Upper lobe of left lung (tissue), 6 donors: ENCODE measurements around the gene GMDS. TPM values are rescaled to one million over a fixed set of nuclear protein-coding genes. Genes with fewer than 3 reads are reported as not detected.
A peak's percentile ranks its signal among the peaks of the same experiment; 100 is the strongest.

Experiments
- ATAC-seq, 2 donors: fragments of 200-7000 bp; cut with Tn5 transposase; one replicate each; pipeline ENCODE4 v1.9.1; 2022; ENCODE audit warnings: mild to moderate bottlenecking in 2 of 2, moderate library complexity in 2 of 2; ENCODE audit not compliant: low FRiP score in 2 of 2
- DNase-seq, 2 donors: peaks; one replicate each; pipeline ENCODE4 v3.0.0-alpha.2; 2019 to 2020
- H3K27ac ChIP-seq, 4 donors: fragments of 200-600 bp; sonication (generic); one replicate each; pipeline ENCODE4 v1.5.1; 2016 to 2019
- H3K27me3 ChIP-seq, 4 donors: fragments of 200-600 bp; sonication (generic); one replicate each; pipeline ENCODE4 v1.5.1; 2017 to 2019
- H3K36me3 ChIP-seq, 4 donors: fragments of 200-600 bp; sonication (generic); one replicate each; pipeline ENCODE4 v1.5.1; 2016 to 2019
- H3K4me1 ChIP-seq, 4 donors: fragments of 200-600 bp; sonication (generic); one replicate each; pipeline ENCODE4 v1.5.1; 2018 to 2019
- H3K4me3 ChIP-seq, 4 donors: fragments of 200-600 bp; sonication (generic); one replicate each; pipeline ENCODE4 v1.5.1; 2017 to 2019; ENCODE audit warnings: mild to moderate bottlenecking in 2 of 4, moderate library complexity in 1 of 4
- H3K9me3 ChIP-seq, 4 donors: fragments of 200-600 bp; sonication (generic); one replicate each; pipeline ENCODE4 v1.5.1; 2018 to 2019
- CTCF ChIP-seq, 6 experiments: fragments of 450-650 bp in 4 of 6; fragments of 200-600 bp in 2 of 6; sonication (generic) in 2 of 6; IDR thresholded peaks; one replicate each; pipeline ENCODE4 v1.5.1; 2016 to 2019; ENCODE audit warnings: antibody characterized with exemption in 6 of 6
- EP300 ChIP-seq, 4 donors: sonication (generic); formaldehyde crosslinking; IDR thresholded peaks; one replicate each; pipeline ENCODE4 v1.5.1; 2017; ENCODE audit warnings: antibody characterized with exemption in 4 of 4, control low read depth in 2 of 4
- POLR2A ChIP-seq, 4 donors: fragments of 450-650 bp; IDR thresholded peaks; one replicate each; pipeline ENCODE4 v1.5.1; 2016 to 2017; ENCODE audit warnings: antibody characterized with exemption in 4 of 4, mild to moderate bottlenecking in 2 of 4
- POLR2AphosphoS5 ChIP-seq, 2 donors: sonication (generic); formaldehyde crosslinking; IDR thresholded peaks; one replicate each; pipeline ENCODE4 v1.5.1; 2017; ENCODE audit warnings: antibody characterized with exemption in 2 of 2
- WGBS, 2 donors: methylation state at CpG; one replicate each; pipeline ENCODE4 v1.1.5; 2017 to 2018; 5-methylcytosine and 5-hydroxymethylcytosine counted together
- total RNA-seq, 6 donors: library from RNA; depleted of rRNA in 4 of 6; stranded (reverse); fragments of >200 nt in 4 of 6; gene quantifications; one replicate each; pipeline versions ENCODE4 v1.1.0 to v1.2.1, GENCODE V29; 2016 to 2021
- donor health status: DM: no; HTN: no; CAD: no; lungs with moderate emphysema.
- donor health status: DM: no; HTN: yes; CAD: no; lungs with severe emphysema.

The GMDS gene
- total RNA-seq, 6 donors from 2014 or later, result 7.6 to 17.8 (median 14.1) TPM

- 71 to 76% methylated on average over 5 of the region's 5 CpGs for WGBS, 2 donors
- no peak for TF ChIP-seq POLR2A (IDR thresholded peaks at IDR 0.05)
- TF ChIP-seq CTCF (IDR thresholded peaks at IDR 0.05), result no peak
- no peak for TF ChIP-seq POLR2AphosphoS5 (IDR thresholded peaks at IDR 0.05)
- TF ChIP-seq EP300 (IDR thresholded peaks at IDR 0.05), result no peak
- Histone ChIP-seq H3K36me3 (no peaks in the 10 kb centered on the region), H3K9me3 (no peaks in the 10 kb centered on the region), H3K4me1 (peaks cover 3 to 17% (median 7%) of the 10 kb centered on the region in 4 donors), H3K27ac (no peak overlapping the region), H3K4me3 (no peak overlapping the region), H3K27me3 (no peaks in the 10 kb centered on the region)
- DNase-seq (no peak), ATAC-seq (no peak)
These were observed 474.3 kb downstream of the GMDS start for GRCh38 chr6:1770968-1771723.

- H3K9me3 ChIP-seq, result no peaks in the 10 kb centered on the region
- 73 to 82% methylated on average over 7 of the region's 7 CpGs for WGBS, 2 donors
- DNase-seq, result no peak
- no peaks in the 10 kb centered on the region for H3K36me3 ChIP-seq
- TF ChIP-seq POLR2A (IDR thresholded peaks at IDR 0.05) (no peak), POLR2AphosphoS5 (IDR thresholded peaks at IDR 0.05) (no peak), EP300 (IDR thresholded peaks at IDR 0.05) (no peak)
- no peaks in the 10 kb centered on the region for H3K27me3 ChIP-seq
- H3K4me3 ChIP-seq, result no peak overlapping the region
- H3K4me1 ChIP-seq, result peaks cover 3 to 17% (median 7%) of the 10 kb centered on the region in 4 donors
- ATAC-seq, result no peak
- H3K27ac ChIP-seq, result no peak overlapping the region
These were observed 475.0 kb downstream of the GMDS start for GRCh38 chr6:1770435-1770843.

- Histone ChIP-seq H3K36me3 (no peaks in the 10 kb centered on the region), H3K27ac (no peak overlapping the region), H3K27me3 (no peaks in the 10 kb centered on the region), H3K4me3 (no peak overlapping the region), H3K4me1 (peaks cover 3 to 17% (median 7%) of the 10 kb centered on the region in 4 donors), H3K9me3 (no peaks in the 10 kb centered on the region)
- ATAC-seq (peak in 1 of 2 donors; percentile 68), DNase-seq (no peak)
- TF ChIP-seq POLR2AphosphoS5 (IDR thresholded peaks at IDR 0.05) (peak in 1 of 2 donors; percentile 13), CTCF (IDR thresholded peaks at IDR 0.05) (no peak), EP300 (IDR thresholded peaks at IDR 0.05) (no peak), POLR2A (IDR thresholded peaks at IDR 0.05) (no peak)
- 64 to 77% methylated on average over 7 of the region's 7 CpGs for WGBS, 2 donors
These were observed 477.7 kb downstream of the GMDS start for GRCh38 chr6:1767481-1768246.

GRCh38 chr6:1766654-1767053 is 478.8 kb downstream of the GMDS start:
- Histone ChIP-seq H3K36me3 (no peaks in the 10 kb centered on the region), H3K4me3 (no peak overlapping the region), H3K4me1 (peaks cover 3 to 17% (median 7%) of the 10 kb centered on the region in 4 donors), H3K27ac (no peak overlapping the region), H3K27me3 (no peaks in the 10 kb centered on the region), H3K9me3 (no peaks in the 10 kb centered on the region)
- TF ChIP-seq EP300 (IDR thresholded peaks at IDR 0.05), result no peak
- TF ChIP-seq POLR2A (IDR thresholded peaks at IDR 0.05), result no peak
- no peak for TF ChIP-seq CTCF (IDR thresholded peaks at IDR 0.05)
- TF ChIP-seq POLR2AphosphoS5 (IDR thresholded peaks at IDR 0.05), result no peak
- no peak for DNase-seq
- WGBS, 2 donors, result 64 to 77% methylated on average over 8 of the region's 8 CpGs
- ATAC-seq, result no peak

GRCh38 chr6:1765160-1765903 is 480.1 kb downstream of the GMDS start:
- no peak for DNase-seq
- Histone ChIP-seq H3K27me3 (no peaks in the 10 kb centered on the region), H3K36me3 (no peaks in the 10 kb centered on the region), H3K9me3 (no peaks in the 10 kb centered on the region), H3K4me3 (no peak overlapping the region), H3K27ac (no peak overlapping the region), H3K4me1 (peaks cover 3 to 17% (median 7%) of the 10 kb centered on the region in 4 donors)
- WGBS, 2 donors, result 85 to 86% methylated on average over 17 of the region's 17 CpGs
- TF ChIP-seq CTCF (IDR thresholded peaks at IDR 0.05) (no peak), POLR2AphosphoS5 (IDR thresholded peaks at IDR 0.05) (no peak), EP300 (IDR thresholded peaks at IDR 0.05) (no peak), POLR2A (IDR thresholded peaks at IDR 0.05) (no peak)
- no peak for ATAC-seq
